GM23338 (cell line): ENCODE results near the gene CCDC12. TPM values are rescaled to one million over a fixed set of nuclear protein-coding genes. Genes with fewer than 3 reads are reported as not detected.

Experiments used
- ATAC-seq: fragments of 200-7000 bp; cut with Tn5 transposase; 3 replicates; pipeline ENCODE4 v1.9.1; 2020
- DNase-seq: peaks from one replicate; pipeline ENCODE4 v3.0.0-alpha.2; 2015; ENCODE audit warnings: low spot score
- H2AFZ ChIP-seq: fragments of 200-600 bp; sonication (generic); 2 replicates; pipeline ENCODE4 v1.8.0; 2016; ENCODE audit warnings: antibody characterized with exemption, mild to moderate bottlenecking, moderate library complexity
- H3F3A ChIP-seq: fragments of 200-600 bp; sonication (generic); replicated peaks from 2 replicates; pipeline ENCODE4 v1.8.0; 2017; ENCODE audit warnings: antibody characterized with exemption, mixed run types, low read depth
- H3K27ac ChIP-seq: fragments of 200-600 bp; sonication (generic); 2 replicates; pipeline ENCODE4 v1.6.1; 2016; ENCODE audit warnings: low read depth
- H3K27me3 ChIP-seq: fragments of 200-600 bp; sonication (generic); 2 replicates; pipeline ENCODE4 v1.8.0; 2016; ENCODE audit warnings: mild to moderate bottlenecking, mixed run types, moderate library complexity; ENCODE audit not compliant: insufficient read depth
- H3K36me3 ChIP-seq: fragments of 200-600 bp; sonication (generic); 2 replicates; pipeline ENCODE4 v1.8.0; 2016; ENCODE audit warnings: mild to moderate bottlenecking; ENCODE audit not compliant: insufficient read depth
- H3K4me1 ChIP-seq: fragments of 200-600 bp; sonication (generic); 2 replicates; pipeline ENCODE4 v1.8.0; 2016; ENCODE audit warnings: mild to moderate bottlenecking, moderate library complexity; ENCODE audit not compliant: insufficient read depth
- H3K4me2 ChIP-seq: fragments of 200-600 bp; sonication (generic); 2 replicates; pipeline ENCODE4 v1.7.1; 2017; ENCODE audit warnings: mixed run types
- H3K4me3 ChIP-seq: fragments of 200-600 bp; sonication (generic); 2 replicates; pipeline ENCODE4 v1.6.1; 2016; ENCODE audit warnings: mixed run types
- H3K79me2 ChIP-seq: fragments of 200-600 bp; sonication (generic); replicated peaks from 2 replicates; pipeline ENCODE4 v1.8.0; 2017; ENCODE audit warnings: mild to moderate bottlenecking; ENCODE audit not compliant: insufficient read depth
- H3K9me2 ChIP-seq: fragments of 200-600 bp; sonication (generic); 2 replicates; pipeline ENCODE4 v1.8.0; 2017; ENCODE audit not compliant: insufficient read depth
- H4K20me1 ChIP-seq: fragments of 200-600 bp; sonication (generic); replicated peaks from 2 replicates; pipeline ENCODE4 v1.8.0; 2017; ENCODE audit warnings: mild to moderate bottlenecking; ENCODE audit not compliant: insufficient read depth
- H3K27ac Mint-ChIP-seq: 2 replicates; pipeline ENCODE4 v1.8.0; 2020; ENCODE audit warnings: inconsistent platforms, mild to moderate bottlenecking, moderate library complexity, mixed read lengths
- H3K27me3 Mint-ChIP-seq: 3 replicates; pipeline ENCODE4 v1.8.0; 2022; ENCODE audit warnings: low read depth, mild to moderate bottlenecking, moderate library complexity, mixed read lengths, inconsistent platforms; ENCODE audit not compliant: insufficient read depth, poor library complexity
- H3K36me3 Mint-ChIP-seq: 3 replicates; pipeline ENCODE4 v1.8.0; 2021; ENCODE audit warnings: low read depth, mild to moderate bottlenecking, inconsistent platforms, moderate library complexity, mixed read lengths
- H3K4me1 Mint-ChIP-seq: 3 replicates; pipeline ENCODE4 v1.8.0; 2020; ENCODE audit warnings: mild to moderate bottlenecking, inconsistent platforms, mixed read lengths
- H3K4me3 Mint-ChIP-seq: 3 replicates; pipeline ENCODE4 v1.8.0; 2021; ENCODE audit warnings: moderate library complexity, mild to moderate bottlenecking, inconsistent platforms, mixed read lengths
- H3K9me3 Mint-ChIP-seq: 3 replicates; pipeline ENCODE4 v1.8.0; 2020; ENCODE audit warnings: moderate library complexity, mild to moderate bottlenecking, inconsistent platforms, mixed read lengths
- CREB1 ChIP-seq: fragments of 250-450 bp; sonication (Bioruptor Pico); IDR thresholded peaks from 2 replicates; pipeline ENCODE4 v1.5.0; 2020; ENCODE audit warnings: low read depth, mild to moderate bottlenecking, moderate library complexity
- EZH2 ChIP-seq: fragments of 200-600 bp; sonication (generic); IDR thresholded peaks from one replicate; pipeline ENCODE4 v1.8.0; 2017; ENCODE audit warnings: antibody characterized with exemption, mild to moderate bottlenecking, low read depth; ENCODE audit not compliant: unreplicated experiment
- EZH2phosphoT487 ChIP-seq: fragments of 200-600 bp; sonication (generic); IDR thresholded peaks from one replicate; pipeline ENCODE4 v1.8.1; 2018; ENCODE audit warnings: antibody characterized with exemption; ENCODE audit not compliant: unreplicated experiment
- JUNB ChIP-seq: IDR thresholded peaks from one replicate; pipeline ENCODE4 v1.6.1; 2016; ENCODE audit warnings: antibody characterized with exemption; ENCODE audit not compliant: unreplicated experiment
- NANOG ChIP-seq: IDR thresholded peaks from 2 replicates; pipeline ENCODE4 v1.6.1; 2016; ENCODE audit warnings: antibody characterized with exemption, borderline replicate concordance
- POLR2AphosphoS5 ChIP-seq: IDR thresholded peaks from 2 replicates; pipeline ENCODE4 v1.6.1; 2016; ENCODE audit warnings: antibody characterized with exemption, low read depth
- STAT1 ChIP-seq: IDR thresholded peaks from one replicate; pipeline ENCODE4 v1.6.1; 2016; ENCODE audit warnings: antibody characterized with exemption; ENCODE audit not compliant: unreplicated experiment
- ZNF114 ChIP-seq: fragments of 250-450 bp; sonication (Bioruptor Pico); IDR thresholded peaks from 2 replicates; pipeline ENCODE4 v1.5.0; 2020; ENCODE audit warnings: mild to moderate bottlenecking, moderate library complexity
- ZNF331 ChIP-seq: fragments of 250-450 bp; sonication (Bioruptor Pico); IDR thresholded peaks from 2 replicates; pipeline ENCODE4 v1.5.0; 2020; ENCODE audit warnings: low read depth, mild to moderate bottlenecking, moderate library complexity
- polyA plus RNA-seq: library from polyadenylated mRNA; unstranded; fragments of >200 nt; fragmentation: Nextera tagmentation; extraction: Ambion mirVana; gene quantifications from 2 replicates; pipeline ENCODE4 v1.2.1, GENCODE V29; 2016
- total RNA-seq: library from RNA; depleted of rRNA; stranded (reverse); fragments of >200 nt; shearing (Covaris generic); gene quantifications from 2 replicates; pipeline ENCODE4 v1.2.3, GENCODE V29; 2014
- TF ChIP-seq, protein P1 (sequence below): IDR thresholded peaks from one replicate; pipeline ENCODE4 v1.6.1; 2018; ENCODE audit warnings: antibody characterized with exemption; ENCODE audit not compliant: unreplicated experiment
- TF ChIP-seq, protein P2 (sequence below), 2 experiments: fragments of 200-600 bp in 1 of 2; sonication (generic) in 1 of 2; conservative IDR thresholded peaks; 2 replicates each; pipeline versions ENCODE4 v1.5.1 to v1.6.1; 2016 to 2017; ENCODE audit warnings: antibody characterized with exemption in 2 of 2, low read depth in 2 of 2, mild to moderate bottlenecking in 2 of 2, moderate library complexity in 1 of 2
- TF ChIP-seq, protein P3 (sequence below): IDR thresholded peaks from 2 replicates; pipeline ENCODE4 v1.6.1; 2016; ENCODE audit warnings: antibody characterized with exemption
- TF ChIP-seq, protein P4 (sequence below): fragments of 250-450 bp; sonication (Bioruptor Pico); IDR thresholded peaks from 2 replicates; pipeline ENCODE4 v1.5.0; 2020; ENCODE audit warnings: mild to moderate bottlenecking, moderate library complexity

CCDC12 gene
- total and polyA plus RNA-seq, 2 experiments from 2014 or later: 42.9 to 133 TPM

DNA sequence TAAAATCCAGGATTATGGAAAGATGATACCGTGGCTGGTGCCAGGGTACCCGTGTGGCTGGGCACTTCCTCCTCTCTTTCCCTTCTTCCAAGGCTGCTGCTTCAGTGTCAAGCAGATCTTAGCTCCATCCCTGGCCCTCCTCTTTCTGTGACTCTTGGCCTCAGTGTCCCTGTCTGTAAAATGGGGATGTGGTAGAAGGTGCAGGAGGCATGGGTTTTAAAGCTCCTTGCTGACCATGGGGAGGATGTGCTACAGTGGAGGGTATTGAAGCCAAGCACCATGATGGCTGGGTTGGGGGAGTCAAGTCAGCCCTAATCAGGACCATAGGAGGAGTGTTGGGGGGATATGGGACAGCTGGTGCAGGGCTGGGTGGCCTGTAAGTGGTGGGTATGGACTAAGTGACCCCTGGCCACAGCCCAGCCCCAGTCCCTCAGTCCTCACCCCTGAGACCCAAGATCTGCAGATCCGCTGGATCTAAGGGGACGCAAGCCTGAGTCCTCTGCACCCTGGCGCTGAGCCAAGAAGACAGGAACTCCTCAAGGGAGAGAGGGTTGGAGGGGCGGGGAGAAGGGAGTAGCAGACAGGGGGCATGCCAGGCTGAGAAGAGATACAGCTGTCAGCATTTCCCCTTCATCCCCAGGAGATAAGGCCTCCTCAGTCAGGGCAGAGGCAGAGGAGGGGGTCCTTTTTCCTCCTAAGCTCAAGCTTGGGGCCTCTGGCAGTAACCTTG lies 87.0 kb downstream of the CCDC12 start:
- peaks cover 85% of the 10 kb centered on the region for H3K27me3 Mint-ChIP-seq
- Histone ChIP-seq H3K27ac (no peak overlapping the region), H3K4me2 (no peak overlapping the region), H3F3A (no peaks in the 10 kb centered on the region), H4K20me1 (no peaks in the 10 kb centered on the region), H3K36me3 (no peaks in the 10 kb centered on the region), H2AFZ (no peak overlapping the region), H3K9me2 (no peaks in the 10 kb centered on the region), H3K79me2 (no peaks in the 10 kb centered on the region), H3K4me3 (no peak overlapping the region), H3K27me3 (peaks cover 81% of the 10 kb centered on the region), H3K4me1 (peaks cover 34% of the 10 kb centered on the region)
- H3K4me1 Mint-ChIP-seq: peaks cover 15% of the 10 kb centered on the region
- ATAC-seq (no peak), DNase-seq (no peak)
- H3K4me3 Mint-ChIP-seq: no peak overlapping the region
- H3K9me3 Mint-ChIP-seq: no peaks in the 10 kb centered on the region
- TF ChIP-seq, protein P1, sequence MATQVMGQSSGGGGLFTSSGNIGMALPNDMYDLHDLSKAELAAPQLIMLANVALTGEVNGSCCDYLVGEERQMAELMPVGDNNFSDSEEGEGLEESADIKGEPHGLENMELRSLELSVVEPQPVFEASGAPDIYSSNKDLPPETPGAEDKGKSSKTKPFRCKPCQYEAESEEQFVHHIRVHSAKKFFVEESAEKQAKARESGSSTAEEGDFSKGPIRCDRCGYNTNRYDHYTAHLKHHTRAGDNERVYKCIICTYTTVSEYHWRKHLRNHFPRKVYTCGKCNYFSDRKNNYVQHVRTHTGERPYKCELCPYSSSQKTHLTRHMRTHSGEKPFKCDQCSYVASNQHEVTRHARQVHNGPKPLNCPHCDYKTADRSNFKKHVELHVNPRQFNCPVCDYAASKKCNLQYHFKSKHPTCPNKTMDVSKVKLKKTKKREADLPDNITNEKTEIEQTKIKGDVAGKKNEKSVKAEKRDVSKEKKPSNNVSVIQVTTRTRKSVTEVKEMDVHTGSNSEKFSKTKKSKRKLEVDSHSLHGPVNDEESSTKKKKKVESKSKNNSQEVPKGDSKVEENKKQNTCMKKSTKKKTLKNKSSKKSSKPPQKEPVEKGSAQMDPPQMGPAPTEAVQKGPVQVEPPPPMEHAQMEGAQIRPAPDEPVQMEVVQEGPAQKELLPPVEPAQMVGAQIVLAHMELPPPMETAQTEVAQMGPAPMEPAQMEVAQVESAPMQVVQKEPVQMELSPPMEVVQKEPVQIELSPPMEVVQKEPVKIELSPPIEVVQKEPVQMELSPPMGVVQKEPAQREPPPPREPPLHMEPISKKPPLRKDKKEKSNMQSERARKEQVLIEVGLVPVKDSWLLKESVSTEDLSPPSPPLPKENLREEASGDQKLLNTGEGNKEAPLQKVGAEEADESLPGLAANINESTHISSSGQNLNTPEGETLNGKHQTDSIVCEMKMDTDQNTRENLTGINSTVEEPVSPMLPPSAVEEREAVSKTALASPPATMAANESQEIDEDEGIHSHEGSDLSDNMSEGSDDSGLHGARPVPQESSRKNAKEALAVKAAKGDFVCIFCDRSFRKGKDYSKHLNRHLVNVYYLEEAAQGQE: no peak
- no peak for TF ChIP-seq CREB1 (CRISPR knock-in tag)
- no peak for TF ChIP-seq EZH2phosphoT487
- TF ChIP-seq, protein P2, sequence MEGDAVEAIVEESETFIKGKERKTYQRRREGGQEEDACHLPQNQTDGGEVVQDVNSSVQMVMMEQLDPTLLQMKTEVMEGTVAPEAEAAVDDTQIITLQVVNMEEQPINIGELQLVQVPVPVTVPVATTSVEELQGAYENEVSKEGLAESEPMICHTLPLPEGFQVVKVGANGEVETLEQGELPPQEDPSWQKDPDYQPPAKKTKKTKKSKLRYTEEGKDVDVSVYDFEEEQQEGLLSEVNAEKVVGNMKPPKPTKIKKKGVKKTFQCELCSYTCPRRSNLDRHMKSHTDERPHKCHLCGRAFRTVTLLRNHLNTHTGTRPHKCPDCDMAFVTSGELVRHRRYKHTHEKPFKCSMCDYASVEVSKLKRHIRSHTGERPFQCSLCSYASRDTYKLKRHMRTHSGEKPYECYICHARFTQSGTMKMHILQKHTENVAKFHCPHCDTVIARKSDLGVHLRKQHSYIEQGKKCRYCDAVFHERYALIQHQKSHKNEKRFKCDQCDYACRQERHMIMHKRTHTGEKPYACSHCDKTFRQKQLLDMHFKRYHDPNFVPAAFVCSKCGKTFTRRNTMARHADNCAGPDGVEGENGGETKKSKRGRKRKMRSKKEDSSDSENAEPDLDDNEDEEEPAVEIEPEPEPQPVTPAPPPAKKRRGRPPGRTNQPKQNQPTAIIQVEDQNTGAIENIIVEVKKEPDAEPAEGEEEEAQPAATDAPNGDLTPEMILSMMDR (conservative IDR thresholded peaks at IDR 0.05; ENCODE audit: low read depth in 2 of 2): no peak
- no peak for TF ChIP-seq ZNF331
- no peak for TF ChIP-seq POLR2AphosphoS5
- TF ChIP-seq JUNB: no peak
- no peak for TF ChIP-seq EZH2
- TF ChIP-seq STAT1: no peak
- TF ChIP-seq ZNF114 (CRISPR knock-in tag): no peak
- TF ChIP-seq, protein P3, sequence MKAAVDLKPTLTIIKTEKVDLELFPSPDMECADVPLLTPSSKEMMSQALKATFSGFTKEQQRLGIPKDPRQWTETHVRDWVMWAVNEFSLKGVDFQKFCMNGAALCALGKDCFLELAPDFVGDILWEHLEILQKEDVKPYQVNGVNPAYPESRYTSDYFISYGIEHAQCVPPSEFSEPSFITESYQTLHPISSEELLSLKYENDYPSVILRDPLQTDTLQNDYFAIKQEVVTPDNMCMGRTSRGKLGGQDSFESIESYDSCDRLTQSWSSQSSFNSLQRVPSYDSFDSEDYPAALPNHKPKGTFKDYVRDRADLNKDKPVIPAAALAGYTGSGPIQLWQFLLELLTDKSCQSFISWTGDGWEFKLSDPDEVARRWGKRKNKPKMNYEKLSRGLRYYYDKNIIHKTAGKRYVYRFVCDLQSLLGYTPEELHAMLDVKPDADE: no peak
- TF ChIP-seq, protein P4, sequence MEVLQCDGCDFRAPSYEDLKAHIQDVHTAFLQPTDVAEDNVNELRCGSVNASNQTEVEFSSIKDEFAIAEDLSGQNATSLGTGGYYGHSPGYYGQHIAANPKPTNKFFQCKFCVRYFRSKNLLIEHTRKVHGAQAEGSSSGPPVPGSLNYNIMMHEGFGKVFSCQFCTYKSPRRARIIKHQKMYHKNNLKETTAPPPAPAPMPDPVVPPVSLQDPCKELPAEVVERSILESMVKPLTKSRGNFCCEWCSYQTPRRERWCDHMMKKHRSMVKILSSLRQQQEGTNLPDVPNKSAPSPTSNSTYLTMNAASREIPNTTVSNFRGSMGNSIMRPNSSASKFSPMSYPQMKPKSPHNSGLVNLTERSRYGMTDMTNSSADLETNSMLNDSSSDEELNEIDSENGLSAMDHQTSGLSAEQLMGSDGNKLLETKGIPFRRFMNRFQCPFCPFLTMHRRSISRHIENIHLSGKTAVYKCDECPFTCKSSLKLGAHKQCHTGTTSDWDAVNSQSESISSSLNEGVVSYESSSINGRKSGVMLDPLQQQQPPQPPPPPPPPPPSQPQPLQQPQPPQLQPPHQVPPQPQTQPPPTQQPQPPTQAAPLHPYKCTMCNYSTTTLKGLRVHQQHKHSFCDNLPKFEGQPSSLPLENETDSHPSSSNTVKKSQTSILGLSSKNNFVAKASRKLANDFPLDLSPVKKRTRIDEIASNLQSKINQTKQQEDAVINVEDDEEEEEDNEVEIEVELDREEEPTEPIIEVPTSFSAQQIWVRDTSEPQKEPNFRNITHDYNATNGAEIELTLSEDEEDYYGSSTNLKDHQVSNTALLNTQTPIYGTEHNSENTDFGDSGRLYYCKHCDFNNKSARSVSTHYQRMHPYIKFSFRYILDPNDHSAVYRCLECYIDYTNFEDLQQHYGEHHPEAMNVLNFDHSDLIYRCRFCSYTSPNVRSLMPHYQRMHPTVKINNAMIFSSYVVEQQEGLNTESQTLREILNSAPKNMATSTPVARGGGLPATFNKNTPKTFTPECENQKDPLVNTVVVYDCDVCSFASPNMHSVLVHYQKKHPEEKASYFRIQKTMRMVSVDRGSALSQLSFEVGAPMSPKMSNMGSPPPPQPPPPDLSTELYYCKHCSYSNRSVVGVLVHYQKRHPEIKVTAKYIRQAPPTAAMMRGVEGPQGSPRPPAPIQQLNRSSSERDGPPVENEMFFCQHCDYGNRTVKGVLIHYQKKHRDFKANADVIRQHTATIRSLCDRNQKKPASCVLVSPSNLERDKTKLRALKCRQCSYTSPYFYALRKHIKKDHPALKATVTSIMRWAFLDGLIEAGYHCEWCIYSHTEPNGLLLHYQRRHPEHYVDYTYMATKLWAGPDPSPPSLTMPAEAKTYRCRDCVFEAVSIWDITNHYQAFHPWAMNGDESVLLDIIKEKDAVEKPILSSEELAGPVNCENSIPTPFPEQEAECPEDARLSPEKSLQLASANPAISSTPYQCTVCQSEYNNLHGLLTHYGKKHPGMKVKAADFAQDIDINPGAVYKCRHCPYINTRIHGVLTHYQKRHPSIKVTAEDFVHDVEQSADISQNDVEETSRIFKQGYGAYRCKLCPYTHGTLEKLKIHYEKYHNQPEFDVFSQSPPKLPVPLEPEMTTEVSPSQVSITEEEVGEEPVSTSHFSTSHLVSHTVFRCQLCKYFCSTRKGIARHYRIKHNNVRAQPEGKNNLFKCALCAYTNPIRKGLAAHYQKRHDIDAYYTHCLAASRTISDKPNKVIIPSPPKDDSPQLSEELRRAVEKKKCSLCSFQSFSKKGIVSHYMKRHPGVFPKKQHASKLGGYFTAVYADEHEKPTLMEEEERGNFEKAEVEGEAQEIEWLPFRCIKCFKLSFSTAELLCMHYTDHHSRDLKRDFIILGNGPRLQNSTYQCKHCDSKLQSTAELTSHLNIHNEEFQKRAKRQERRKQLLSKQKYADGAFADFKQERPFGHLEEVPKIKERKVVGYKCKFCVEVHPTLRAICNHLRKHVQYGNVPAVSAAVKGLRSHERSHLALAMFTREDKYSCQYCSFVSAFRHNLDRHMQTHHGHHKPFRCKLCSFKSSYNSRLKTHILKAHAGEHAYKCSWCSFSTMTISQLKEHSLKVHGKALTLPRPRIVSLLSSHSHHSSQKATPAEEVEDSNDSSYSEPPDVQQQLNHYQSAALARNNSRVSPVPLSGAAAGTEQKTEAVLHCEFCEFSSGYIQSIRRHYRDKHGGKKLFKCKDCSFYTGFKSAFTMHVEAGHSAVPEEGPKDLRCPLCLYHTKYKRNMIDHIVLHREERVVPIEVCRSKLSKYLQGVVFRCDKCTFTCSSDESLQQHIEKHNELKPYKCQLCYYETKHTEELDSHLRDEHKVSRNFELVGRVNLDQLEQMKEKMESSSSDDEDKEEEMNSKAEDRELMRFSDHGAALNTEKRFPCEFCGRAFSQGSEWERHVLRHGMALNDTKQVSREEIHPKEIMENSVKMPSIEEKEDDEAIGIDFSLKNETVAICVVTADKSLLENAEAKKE (CRISPR knock-in tag): no peak
- no peak for TF ChIP-seq NANOG
- no peaks in the 10 kb centered on the region for H3K36me3 Mint-ChIP-seq
- H3K27ac Mint-ChIP-seq: no peak overlapping the region
